IPS DF 19.7 (cell line): ENCODE results near the gene TMOD4.

Source experiments
- DNase-seq: peaks from one replicate; pipeline ENCODE4 v3.0.0-alpha.2; 2013; ENCODE audit warnings: low read depth, low spot score

The TMOD4 gene

DNA sequence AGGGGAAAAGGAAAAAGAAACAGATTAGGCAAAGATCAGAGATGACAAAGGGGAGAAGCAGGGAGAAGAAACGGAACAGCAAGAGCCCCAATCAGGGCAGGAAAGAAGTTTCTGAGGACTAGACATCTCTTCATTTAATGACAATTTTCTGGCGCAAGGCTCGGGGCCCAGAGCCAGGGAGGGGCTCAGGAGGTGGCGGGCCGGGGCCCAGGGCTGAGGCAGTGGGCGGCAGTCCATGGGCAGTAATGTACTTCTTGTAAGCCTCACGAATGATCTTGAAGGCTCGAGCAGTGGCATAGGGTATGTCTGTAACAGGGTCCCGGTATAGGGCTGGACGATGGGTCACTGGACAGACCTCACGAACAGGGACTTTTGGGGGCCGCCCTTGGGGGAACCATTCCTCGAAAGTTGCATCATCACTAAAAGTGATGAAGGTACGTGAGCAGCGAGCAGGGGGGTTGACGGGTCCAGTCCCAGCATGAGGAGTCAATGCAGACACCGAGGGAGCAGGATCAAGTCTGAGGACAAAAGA is 799 bp upstream of the TMOD4 start:
- no peak for DNase-seq

DNA sequence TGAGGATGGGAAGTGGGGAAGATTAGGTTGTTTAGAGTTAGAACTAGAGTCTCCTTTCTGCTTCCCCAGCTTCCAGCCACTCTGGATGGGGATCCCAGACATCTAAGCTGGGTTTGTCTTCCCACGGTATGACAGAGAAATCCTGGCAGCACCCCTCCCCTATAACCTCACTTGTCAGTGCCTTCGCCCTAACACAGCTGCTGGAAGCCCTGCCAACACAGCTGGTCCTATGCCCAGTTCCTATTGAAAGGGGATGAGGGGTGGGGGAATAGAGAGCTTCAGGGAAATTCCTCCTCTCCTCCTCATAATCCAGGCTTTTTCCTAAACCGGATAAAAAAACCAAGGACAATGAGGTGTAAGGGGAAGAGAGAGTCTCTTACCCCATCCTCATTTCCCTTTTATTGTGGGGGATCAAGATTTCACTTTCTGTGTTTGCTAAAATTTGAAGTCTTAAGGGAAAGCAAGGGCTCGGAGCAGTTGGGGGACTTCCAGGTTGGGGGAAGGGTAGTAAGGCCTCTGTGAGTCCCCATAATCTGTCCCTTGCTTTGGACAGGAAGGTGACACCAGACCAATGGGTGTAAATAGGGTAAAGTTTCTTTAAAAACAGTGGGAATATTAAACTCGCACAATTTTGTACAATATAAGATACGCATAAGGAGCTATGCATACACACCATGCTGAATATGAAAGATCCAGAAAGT is 590 bp downstream of the TMOD4 start:
- no peak for DNase-seq

DNA sequence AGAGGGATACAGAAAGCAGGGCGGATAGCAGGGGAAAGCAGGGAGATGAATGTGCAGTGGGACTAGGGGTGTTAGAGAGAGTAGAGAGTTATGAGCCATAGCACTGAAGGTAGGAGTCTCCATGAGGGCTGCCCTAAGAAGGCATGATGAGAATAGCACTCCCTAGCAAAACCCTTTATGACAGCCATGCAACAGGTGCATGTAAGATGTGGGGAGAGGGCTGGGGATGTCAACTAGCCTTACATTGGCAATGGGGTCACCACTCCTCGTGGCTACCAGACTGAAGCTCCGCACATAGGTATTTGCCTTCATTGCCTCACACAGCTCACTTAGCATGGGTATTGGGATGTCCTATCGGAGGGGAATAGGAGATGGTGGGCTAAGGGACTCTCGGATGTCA is 4.6 kb downstream of the TMOD4 start:
- no peak for DNase-seq

DNA sequence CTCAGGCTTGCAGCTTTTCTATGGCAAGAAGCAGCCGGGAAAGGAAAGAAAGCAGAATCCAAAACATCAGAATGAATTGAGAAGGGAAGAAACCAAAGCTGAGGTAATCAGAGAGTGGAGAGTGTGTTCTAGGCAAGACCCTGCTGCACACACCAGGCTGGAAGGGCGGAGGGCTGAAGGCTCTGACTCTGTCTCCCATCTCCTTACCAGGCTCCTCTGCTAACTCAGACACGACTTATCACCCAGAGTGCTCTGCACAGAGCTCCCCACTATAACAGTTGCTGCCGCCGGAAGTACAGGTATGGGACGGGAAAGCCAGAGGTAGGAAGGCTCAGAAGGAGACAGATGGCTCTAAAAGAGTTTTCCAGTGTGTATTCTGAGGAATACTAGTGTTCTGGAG is 8.7 kb downstream of the TMOD4 start:
- no peak for DNase-seq

DNA sequence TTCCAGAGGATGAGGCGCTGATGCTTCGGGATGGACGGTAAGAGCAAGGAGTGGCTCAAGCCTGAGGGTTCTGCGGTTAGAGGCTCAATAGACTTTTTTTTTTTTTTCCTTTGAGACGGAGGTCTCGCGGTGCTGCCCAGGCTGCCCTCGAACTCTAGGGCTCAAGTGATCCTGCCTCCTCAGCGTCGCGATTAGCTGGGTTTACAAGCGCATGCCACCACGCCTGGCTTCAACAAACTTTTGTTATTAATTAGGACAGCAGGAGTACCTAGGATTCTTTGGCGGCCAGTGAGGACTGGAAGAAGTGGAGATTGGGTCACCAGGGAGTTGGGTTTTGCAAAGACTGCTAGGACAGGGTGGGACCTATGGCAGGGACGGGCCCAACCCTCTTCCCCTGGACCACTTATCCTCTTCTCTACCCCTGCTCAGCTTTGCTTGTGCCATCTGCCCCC is 9.2 kb downstream of the TMOD4 start:
- DNase-seq, result no peak

DNA sequence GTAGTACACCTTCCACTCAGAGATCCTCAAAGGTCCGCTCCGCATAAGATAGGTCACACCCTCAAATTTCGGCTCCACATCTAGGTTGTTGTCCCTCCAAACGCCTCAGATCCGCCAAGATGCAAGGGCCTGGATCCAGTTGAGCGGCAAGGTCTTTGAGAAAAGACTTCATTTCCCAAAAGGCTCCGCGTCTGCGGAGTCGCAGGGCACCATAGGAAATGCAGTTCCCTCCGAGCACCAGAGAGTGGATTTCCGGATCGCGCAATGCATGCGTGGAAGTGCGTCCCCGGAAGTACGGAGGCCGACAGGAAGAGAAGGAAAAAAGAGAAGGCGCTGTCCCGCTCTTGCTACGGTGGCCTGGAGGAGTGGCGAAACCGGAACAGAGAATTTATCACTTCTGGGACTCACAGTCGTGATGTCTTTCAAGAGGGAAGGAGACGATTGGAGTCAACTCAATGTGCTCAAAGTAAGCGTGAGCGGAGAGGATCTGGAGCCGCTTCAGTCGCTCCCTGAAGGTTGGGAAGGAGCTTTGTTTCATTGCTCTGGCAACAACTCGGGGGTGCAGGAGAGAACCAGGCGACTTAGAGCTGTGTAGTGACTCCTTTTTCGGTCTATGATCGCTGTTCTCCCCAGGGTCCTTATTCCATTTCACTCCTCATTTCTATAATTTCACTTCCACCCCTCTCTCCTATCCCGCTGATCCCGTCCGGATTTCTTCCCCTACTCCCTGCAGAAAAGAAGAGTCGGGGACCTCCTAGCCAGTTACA is 9.9 kb downstream of the TMOD4 start, which contains the start of the genes LYSMD1 and SCNM1:
Gene LYSMD1, minus strand, starts transcription at position 165 of the 767 bp plus-strand sequence. CDS start 644 bp downstream, outside the sequence.
Gene SCNM1, plus strand, starts transcription at position 407 of the 767 bp plus-strand sequence. Its CDS starts 9 bp downstream, at position 416.
- DNase-seq, result peak; percentile 97

DNA sequence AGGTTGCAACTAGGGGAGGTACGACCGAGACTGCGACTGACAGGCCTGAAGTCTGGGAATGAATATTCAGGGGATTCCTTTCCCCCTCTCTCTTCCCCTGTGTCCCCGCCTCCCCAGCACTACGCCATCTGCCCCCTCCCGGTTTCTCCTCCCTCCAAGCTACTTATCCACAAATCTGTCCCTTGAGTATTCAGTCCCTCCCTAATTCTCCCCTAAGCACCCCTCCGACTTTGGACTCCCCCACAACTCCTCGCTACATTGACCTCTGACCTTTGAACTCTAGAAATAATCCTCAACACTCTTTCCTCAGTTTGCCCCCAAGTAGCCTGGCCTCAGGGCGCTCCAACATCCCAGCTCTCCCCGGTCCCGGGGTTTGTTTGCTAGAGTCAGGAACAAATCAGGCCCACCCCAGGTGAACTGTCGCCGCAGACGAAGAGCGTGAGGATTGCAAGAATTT is 10.5 kb downstream of the TMOD4 start:
- DNase-seq, result no peak

DNA sequence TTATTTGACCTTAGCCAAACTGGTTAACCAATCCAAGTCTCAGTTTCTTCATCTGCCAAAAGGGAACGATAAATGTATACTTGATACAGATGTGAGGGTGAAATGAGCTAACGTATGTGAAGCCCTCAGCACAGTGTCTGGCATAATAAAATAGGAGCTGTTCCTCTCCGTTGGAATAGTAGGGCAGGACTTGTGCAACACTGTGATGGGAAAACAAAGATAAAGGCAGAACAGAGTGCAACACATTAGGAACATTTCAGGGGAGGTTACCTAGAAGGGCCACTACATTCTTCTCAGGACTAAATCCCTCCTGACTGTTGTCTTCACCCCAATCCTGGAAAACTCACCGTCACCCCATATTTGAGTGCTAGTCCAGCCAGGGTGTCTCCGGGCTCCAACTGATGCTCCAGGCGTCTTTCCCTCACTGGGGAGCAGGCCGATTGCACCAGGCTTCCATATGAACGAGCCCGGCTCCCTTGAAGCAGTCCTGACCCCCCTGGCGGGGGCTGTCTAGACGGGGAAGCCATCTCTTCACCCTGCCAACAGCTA is 11.0 kb downstream of the TMOD4 start:
- DNase-seq, result no peak

DNA sequence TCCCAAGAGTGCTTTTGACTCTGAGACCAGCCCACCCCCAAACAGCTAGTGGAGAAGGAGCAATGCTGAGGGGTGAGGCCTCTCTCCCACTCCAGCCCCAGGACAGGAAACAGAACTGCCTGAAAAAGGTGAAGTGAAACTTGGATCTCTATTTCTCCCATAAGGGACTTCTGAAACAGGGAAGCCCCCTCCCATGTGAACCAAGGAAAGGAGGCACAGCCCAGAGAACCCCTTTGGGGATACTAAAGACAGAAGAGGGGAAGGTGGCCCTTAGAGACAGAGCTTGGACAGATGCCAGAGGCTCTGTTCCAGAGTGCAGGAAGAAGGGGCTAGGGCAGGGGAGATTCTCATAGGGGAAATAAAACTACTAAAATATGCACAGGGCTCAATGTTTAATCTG is 16.4 kb downstream of the TMOD4 start:
- no peak for DNase-seq

DNA sequence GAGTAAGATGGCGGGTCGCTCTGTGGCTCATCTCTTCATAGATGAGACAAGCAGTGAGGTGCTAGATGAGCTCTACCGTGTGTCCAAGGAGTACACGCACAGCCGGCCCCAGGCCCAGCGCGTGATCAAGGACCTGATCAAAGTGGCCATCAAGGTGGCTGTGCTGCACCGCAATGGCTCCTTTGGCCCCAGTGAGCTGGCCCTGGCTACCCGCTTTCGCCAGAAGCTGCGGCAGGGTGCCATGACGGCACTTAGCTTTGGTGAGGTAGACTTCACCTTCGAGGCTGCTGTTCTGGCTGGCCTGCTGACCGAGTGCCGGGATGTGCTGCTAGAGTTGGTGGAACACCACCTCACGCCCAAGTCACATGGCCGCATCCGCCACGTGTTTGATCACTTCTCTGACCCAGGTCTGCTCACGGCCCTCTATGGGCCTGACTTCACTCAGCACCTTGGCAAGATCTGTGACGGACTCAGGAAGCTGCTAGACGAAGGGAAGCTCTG is 17.0 kb downstream of the TMOD4 start:
- no peak for DNase-seq

DNA sequence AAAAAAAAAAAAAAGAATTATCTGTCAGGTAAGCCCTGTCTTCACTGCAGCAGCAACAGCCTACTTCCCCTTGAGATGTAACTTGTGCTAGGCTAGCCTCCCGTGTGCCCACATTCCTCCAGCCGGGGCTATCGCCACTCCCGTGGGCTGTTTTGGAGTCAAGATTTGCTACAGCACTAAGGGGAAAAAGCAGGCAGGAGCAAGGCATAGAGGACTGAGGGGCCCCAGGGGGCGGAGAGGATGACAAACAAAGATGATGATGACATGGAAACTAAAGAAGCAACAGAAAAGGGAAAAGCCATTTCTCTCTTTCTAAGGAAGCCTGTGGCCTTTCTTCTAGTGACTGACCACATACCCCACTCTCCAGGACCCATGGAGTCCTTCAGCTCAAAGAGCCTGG is 17.5 kb downstream of the TMOD4 start:
- DNase-seq, result no peak

DNA sequence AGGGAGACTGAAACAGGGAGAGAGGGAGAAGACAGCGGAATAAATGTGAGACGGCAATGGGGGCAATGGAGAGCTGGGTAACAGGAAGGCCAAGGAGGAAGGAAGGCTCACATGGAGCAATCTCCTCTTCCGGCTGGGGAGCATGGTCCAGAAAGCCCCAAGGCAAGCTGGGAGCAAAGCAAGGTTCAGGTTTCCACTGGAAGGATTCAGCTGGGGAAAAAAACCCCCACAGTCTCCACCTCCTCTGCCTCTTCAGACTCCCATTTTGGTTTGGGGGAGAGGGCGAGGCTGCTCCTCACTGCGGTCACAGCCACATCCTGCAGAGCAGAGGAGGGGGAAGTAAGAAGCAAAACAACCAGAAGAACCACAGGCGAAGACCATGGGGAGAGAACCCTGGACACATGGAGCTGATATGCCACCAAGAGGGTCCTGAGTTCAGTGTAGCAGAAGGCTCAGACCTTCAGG is 18.7 kb downstream of the TMOD4 start:
- no peak for DNase-seq

DNA sequence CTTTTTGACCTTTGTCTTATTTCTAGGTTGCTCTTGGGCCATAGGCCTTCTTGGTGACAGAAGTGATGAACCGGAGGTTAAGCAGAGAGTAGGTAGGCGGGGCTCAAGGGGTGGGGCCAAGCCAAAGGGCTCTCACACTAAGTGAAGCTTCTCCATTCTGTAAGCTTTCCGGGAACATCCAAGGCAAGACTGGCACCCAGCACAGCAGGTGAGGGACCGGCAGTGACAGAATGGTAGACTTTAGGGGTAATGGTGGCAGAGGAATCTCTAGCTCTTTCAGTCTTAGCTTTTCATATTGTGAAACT is 19.3 kb downstream of the TMOD4 start, which contains the start of gene TNFAIP8L2:
Gene TNFAIP8L2, plus strand, starts transcription at position 135 of the 305 bp plus-strand sequence. CDS start 2,049 bp downstream, outside the sequence.
- DNase-seq, result no peak

DNA sequence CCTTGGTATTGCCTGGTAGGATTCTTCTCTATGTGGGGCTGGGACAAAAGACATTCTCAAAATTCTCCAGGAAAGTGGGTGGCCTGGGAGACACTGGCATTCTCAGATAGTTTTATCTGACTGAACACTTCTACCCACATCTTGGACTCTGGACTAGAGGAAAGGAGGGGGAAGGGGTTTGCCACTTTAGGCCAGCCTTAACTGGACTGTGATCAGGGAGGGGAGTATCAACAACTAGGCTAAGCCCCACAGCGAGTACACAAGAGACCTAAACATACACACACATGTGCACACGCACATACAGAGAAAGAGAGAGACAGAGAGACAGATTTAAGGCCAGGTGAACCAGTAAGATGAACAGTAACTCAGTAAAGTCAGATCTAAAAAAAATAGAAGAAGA is 28.1 kb downstream of the TMOD4 start:
- no peak for DNase-seq

DNA sequence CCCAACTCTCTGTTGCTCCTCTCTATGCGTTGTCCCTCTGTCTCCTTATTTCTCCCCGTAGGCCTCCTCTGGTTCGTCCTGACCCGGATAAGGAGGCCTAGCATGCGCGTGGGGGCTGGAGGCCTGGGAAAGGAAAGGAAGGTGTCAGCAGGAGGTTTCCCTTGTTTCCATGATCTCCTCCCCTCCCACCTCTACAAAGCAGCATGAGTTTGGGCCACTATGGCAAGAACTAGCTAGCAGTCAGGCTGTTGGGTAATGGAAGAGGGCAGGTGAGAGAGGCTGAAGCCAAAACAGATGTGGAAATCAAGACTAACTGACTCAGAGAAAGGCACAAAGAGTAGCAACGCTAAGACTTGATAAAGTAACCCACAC is 28.7 kb downstream of the TMOD4 start:
- no peak for DNase-seq

DNA sequence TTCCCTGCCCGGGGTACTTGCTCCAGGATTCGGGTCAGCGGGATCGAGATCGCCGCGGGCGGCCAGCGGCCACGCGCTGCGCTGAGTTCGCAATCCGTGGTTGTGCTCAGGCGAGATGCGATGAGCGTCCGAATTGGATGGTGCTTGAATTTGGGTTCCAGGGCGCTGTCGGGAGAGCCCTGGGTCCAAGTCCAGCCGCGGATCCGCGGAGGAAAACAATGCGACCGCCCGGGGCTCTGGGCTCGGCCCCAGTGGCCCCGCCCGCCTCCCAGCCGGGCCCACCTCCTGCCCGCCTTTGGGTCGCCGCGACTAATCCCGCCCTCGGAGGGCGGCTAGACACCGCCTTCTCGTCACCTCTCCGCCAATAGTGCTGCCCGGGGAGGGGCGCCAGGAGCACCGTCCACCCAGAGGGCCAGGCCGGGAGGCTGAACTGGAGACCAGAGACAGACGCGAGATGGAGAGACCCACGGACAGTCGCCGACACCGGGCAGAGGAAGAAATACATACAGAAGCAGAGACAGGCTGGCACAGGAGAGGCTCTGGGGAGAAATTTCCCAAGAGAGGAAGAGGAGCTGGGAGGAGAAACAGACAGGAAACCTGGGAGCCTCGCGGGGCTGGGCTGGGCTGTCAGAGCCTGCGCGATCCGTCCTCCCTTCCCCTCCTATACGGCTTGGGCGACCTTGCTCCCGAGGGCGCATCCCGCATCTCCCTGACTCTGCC is 29.2 kb downstream of the TMOD4 start, which contains the start of gene SEMA6C:
Gene SEMA6C, minus strand, starts transcription at position 220 of the 720 bp plus-strand sequence. CDS start 4,010 bp downstream, outside the sequence.
- no peak for DNase-seq

DNA sequence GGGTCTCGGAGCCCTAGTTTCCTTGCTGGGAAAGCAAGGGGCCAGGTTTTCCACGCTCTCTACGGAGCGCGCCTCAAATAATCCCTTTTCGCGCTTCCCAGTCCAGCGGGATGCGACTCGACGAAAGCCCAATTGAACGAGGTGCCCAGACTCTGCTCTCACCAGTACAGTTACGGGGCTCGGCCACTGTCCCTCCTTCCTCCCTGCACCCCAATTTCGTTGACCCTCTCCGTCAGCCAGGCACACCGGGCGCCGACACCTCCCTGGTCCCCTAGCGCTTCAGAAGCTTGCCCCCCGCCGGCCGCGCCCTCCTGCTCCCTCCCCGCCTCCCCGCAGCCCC is 29.7 kb downstream of the TMOD4 start:
- no peak for DNase-seq

DNA sequence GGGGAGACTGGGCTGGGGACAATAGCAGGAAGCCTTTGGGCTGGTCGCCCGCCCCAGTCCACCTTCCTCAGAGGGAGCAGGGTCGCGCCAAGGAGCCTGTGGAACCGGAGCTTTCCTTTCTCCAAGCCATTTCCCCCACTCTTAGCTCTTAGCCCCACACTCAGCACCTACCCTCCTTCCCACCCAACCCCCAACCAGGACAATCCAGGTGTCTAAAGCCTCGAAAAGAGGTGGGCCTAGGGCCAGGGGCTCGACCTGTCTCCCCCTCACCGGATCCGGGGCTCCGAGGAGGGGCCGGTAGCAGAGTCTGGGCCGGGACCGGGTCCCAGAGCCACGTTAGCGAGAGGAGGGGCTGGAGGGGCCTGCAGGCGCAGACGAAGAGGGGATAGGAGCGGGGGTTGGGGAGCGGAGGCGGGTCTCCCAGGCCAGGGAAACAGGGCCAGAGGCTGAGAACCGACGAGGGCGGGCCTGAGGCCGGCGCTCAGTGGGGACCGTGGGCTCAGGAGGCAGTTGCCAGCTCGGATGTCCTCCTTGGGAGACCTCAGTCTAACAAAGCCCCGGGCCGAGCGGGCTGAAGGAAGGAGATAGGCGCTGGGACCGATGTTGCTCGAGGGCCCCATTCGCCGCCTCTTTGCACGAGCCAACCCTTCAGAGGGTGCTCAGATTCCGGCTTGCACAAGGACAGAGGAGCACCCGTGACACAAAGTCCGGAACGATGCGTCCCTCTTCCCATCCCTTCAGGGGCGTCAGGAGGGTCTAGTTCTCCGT is 30.3 kb downstream of the TMOD4 start:
- DNase-seq, result no peak

DNA sequence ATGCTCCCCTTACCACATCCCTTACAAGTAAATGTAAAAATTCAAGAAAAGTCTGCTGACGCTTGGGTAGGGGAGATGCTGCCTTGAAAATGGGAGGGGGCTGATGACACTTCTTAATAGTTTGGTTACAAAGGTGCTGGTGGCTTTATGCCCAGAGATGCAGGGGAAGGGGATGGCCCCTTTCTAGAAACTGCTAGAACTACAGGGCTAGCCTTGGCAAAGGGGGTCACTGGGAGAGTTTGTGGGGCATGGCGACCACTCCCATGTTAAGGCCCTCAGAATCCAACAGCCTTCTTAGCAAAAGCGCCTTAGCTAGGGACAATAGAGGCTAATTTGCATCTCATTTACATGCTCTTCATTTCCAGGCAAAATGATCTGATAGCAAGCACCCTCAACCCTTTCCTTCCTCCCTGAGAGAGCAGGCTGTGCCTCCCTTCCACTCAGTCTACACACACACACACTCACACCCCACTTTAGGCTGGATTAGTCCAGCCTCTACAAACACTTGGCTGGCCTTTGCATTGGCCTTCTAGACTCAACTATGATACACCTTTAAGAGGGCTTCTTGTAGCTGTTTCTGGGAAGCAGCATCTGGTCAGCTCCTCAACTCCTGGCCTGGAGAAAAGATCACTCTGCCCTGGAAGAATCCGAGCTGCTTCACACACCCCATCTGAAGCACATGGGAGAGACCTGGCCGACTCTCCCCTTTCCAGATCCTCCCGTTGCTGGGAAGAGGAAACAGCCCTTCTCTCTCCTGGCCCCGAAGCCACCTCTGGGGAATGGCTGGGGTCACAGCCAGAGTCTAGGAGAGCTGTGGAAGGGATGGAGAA is 31.1 kb downstream of the TMOD4 start:
- no peak for DNase-seq

DNA sequence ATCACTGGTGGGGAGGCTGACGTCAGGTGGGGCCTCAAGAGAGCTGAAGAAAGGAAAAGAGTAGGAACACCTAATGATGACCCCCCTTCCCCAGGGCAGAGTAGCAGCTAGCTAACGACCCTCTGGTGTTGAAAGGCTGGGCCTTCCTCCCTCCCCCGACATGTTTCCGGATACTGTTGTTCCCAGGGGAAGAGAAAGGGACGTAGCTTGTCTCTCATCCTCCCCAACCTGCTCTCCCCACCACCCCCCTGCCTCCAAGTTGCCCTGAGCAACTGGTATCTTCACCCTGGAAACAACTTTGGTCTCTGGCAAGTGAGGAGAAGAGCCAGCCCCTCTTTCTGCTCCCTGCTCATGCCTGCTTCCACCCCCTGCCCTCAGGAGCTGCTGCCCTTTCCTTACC is 31.8 kb downstream of the TMOD4 start:
- DNase-seq, result no peak
